NCI-H1694 treated with DMSO at 0.1 percent for 48 hours (cell line): ENCODE measurements around the gene POU6F2.
"Not testable (repeated sequence)": the region's sequence is repeated elsewhere in the genome, so short reads cannot be mapped to it uniquely, and the experiment has no call there.

Experiments
- DNase-seq: peaks from one replicate; lab custom pipeline; 2025; lab: John Stamatoyannopoulos, UW

The POU6F2 gene

DNA sequence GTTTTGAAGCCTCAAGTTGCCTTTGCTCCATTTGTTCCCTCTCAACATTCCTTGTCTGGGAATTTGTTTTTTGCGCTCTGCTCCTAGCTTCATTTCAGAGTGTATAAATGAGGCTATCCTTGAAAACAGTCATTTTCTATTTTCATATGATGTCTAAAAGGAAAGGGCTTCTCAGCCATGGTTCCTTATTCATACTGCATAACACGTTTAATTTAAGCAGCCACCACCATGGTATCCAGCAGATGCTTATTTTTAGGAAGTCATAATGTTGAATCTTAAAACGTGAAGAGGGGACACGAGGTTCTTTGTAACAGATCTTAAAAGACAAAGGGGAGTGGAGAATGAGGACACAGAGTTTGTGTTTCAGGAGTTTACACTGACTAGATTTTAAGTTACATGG is 14.5 kb downstream of the POU6F2 start:
- DNase-seq = no peak

DNA sequence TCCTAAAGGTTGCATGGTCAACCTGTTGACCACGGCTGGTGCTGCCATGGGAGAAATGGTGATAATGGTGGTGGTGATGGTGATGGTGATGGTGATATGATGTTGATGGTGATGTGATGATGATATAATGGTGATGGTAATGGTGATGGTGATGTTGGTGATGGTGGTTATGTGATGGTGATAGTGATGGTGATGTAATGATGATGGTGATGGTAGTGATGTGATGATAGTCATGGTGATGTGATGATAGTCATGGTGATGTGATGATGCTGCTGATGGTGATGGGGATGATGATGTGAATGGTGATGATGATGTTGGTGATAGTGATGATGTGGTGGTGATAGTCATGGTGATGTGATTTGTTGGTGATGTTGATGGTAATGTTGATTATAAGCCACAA is 23.9 kb downstream of the POU6F2 start:
- DNase-seq = no peak

DNA sequence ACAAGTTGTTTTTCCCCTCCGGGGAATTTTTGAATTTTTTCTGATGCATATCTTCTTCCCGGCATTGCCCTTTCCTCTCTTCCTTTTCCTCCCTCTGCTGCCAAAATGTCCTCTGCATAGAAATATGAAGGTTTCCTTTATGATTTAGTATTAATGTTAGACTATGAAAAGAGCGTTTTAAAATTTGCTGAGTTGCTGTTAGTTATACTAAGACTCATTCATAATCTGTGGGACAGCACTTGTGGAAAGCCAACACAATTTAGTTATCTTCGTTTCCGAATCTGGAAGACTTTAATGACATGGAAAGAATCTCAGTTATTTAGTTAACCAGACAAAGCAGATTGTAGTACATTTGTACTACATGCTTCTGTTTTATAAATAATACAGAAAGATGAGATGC is 25.0 kb downstream of the POU6F2 start:
- no peak for DNase-seq

DNA sequence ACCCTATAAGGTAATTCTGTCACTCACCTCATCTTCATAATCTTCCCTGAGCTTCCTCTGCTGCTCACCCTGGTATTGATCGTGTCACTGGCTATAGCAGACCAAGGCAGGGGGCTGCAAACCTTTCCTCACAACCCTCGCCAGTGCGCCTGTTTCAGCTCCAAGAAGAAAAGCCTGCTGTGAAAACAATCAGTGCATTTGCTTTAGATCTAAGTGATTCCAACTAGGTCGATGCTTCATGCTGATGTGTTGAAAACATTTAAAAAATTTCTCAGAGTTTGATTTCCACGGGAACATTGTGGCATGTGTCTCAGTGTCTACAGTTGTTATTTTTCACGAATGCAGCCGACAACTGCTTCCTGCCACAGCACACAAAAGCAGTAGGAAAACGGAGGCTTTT is 27.3 kb downstream of the POU6F2 start:
- no peak for DNase-seq

DNA sequence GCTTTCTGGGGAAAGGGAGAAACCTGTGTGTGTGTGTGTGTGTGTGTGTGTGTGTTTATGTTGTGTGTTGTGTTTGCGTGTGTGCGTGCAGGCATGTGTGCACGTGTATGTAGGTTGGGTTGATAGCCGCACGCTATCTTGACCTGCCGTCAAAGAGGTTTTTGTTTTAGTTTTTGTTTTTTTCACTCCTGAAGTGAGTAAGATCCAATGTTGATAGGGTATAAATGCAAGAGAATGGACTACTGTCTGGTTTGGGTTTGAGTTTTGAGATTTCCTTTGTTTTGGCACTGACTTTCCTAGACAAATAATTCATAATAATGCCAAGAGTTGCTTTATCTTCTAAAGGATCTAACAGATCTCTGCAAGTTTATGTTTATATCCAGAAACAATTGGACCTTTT is 27.8 kb downstream of the POU6F2 start:
- no peak for DNase-seq

DNA sequence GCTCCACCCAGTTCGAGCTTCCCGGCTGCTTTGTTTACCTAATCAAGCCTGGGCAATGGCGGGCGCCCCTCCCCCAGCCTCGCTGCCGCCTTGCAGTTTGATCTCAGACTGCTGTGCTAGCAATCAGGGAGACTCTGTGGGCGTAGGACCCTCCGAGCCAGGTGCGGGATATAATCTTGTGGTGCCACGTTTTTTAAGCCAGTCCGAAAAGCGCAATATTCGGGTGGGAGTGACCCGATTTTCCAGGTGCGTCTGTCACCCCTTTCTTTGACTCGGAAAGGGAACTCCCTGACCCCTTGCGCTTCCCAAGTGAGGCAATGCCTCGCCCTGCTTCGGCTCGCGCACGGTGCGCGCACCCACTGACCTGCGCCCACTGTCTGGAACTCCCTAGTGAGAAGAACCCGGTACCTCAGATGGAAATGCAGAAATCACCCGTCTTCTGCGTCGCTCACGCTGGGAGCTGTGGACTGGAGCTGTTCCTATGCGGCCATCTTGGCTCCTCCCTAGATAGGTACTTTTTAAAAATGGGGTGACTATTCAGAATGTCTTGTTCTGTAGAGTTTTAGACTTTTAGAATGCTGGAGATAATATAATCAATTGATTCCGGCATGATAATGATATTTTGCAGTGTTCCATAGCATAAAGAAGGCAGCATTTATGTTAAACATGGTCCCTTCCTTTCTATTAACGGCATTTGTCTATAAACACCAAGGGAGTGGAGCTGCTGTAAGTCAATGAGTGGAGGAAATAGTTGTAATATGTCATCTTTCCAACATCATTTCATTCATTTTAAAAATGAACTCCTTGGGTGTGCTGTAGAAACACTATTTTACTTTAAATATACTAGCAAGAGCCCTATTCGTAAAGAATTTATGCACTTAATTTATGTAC is 35.6 kb downstream of the POU6F2 start:
- not testable (repeated sequence) for DNase-seq

DNA sequence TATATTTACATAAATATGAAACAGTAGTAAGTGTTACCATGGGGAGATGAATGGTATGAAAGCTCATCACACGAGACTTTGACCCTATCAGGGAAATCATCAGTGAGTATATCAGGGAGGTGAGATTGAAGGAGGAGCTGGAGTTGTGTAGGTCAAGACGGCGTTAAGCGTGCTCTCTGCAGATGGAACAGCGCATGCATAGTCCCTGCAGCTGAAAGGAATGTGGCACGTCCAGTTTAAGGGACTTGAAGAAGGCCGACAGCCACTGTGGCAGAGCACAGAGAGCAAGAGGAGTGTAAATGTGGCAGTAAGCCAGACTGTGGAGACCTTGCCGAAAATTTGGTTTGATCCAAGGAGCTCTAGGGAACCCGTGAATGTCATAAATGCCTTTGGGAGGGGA is 38.9 kb downstream of the POU6F2 start:
- DNase-seq = no peak

DNA sequence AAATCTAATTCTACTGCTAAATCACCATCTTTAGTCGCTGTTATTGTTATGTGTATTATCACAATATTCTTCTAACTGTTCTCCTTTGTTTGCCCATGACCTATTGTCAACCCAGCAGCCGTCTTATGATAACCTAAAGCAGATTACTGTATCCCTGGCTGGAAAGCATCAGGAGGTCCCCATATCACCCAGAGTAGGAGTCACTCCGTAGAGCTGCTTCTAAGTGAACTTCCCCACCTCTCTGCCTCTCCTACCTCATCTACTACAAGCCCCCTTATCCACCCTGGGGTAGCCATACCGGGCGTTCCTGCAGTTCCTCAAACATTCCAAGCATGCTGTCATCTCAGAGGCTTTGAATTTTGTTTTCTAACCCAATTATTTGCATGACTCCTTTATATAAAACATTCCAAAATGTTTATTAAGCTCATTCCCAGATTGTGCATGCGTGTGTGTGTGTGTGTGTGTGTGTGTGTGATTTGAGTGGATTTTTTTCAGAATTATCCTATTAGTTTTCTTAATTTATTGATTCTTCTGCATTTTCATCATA is 39.7 kb downstream of the POU6F2 start:
- no peak for DNase-seq

DNA sequence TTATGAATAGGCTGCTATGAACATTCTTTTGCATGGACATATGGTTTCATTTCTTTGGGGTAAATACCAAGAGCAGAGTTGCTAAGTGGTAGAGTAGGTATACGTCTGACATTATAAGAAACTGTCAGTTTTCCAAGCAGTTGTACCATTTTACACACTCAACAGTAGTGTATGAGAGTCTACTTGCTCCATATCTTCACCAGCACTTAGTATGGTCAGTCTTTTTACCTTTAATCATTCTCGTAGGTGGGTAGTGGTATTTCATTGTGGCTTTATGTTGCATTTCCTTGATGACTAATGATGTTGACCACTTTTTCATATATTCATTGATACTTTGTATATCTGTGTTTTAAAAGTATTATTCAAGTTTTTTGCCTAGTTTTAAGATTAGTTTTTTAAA is 45.1 kb downstream of the POU6F2 start:
- DNase-seq = no peak

DNA sequence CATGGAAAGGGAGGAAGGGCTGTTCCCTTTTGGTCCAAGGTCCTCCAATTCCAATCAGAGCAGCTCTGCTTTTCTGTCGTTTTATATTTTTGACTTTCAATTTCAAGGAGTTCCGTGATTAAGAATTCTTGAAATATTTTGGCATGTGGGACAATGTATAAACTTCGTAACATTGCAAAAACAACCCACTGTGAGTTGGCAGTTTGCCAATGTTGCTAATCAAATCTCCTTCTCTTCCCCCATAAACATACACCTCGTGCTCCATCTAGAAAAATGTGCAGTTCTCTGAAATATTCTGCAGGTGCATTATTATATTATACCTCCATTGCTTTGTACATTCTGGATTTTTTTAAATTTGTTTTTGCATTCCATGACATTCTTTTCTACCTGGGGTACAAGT is 49.8 kb downstream of the POU6F2 start:
- DNase-seq = no peak

DNA sequence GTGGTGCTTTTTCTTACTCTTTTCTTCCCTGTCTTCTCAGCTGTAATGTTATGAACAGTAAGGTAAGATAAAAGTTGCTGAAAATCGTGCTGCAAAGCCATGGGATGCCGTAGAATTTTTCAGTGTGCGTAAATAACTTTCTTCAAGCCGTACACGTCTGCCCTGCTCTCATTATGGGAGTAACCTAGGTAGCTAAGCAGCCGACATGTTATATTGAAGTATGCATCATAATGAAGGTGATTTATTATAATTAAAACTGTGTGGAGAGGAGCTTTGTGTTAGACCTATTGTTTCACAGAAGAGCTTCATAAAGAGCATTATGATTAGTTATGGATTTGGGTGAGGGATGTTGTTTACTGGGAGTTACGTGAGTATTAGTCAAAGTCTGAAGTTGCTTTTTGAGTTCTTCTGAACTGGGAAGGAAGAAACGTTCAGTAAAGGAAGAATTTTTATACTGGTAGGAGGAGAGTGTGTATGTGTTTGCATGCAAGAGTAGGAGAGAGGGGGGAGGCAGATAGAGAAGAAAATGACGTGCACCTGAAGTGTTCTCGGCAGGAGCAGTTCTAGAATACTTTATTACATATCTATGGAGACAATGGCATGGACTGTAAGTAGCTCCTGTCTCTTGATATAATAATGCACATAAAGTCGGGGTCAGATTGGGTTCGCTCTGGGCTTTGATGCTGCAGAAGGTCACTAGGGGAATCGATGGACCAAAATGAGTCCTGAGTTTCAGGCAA is 56.3 kb downstream of the POU6F2 start:
- DNase-seq = no peak

DNA sequence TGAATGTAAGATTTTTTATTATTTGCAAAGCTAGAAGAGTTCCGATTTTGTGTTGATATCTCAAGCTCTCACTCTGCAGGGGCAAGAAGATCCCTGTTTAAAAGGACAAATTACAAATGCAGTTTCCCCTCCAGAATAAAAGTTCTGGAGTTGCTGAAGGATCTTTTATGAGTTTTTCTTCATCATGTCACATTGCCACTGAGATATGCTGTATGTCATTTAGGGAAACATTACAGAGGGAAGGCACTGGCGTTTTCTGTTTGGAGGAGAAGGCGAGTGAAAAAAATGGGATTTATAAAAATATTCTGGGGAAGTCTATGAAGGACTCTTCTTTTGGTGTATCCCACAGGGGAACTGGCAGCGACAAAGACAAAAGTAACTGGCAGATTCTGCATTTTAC is 57.4 kb downstream of the POU6F2 start:
- DNase-seq = no peak

DNA sequence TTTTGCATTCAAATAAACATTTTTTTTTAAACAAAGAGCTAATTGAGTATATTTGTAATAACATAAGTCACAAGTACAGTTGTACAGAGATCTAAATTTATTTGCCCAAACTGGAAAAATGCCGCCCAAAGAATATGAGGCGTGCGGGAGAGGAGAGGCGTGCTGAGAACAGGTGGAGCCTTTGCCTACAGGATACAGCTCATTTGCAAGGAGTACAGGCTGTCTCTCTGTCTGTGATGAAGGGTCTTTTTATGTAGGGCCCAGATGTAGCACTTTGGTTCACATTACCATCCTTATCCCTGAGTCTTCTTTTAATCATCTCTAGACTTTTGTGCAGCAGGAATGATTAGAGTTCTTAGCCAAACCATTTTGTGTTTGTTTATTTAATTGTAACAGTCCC is 58.2 kb downstream of the POU6F2 start:
- DNase-seq = no peak

DNA sequence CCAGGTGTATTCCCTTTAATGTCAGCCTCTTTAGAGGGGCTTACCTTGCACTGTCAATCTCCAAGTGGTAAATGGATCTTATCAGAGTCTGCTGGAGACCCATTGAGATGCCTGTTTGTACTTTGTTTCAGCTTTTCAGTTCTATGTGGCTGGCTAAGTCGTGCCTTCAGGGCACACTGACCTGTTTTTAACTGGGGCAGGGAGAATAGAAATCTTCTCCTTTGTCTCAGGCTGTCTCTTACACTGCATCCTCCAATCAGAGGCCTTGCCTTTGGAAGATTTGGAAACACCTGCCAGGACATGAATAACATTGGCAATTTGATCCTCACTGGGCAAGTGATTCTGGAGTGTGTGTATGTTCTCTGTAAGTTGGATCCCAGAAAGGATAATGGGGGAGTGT is 65.0 kb downstream of the POU6F2 start:
- DNase-seq = no peak

DNA sequence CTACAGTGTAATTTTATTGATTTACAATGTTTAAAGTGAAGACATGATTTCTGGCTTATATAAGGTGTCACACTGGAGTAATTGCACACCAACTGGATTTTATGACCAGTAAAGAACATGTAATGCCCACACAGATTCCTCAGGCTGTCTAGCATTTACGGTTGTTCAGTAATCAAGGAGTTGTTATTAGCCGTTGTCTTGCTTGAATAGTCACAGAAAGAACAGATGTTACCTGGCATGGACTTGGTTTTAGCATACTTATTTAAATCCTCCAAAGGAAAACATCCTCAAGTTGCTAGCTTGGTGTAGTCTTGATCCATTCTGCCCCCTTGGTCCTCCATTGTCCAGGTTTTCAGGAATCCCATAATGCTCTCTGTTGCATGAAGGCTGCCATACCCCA is 65.8 kb downstream of the POU6F2 start:
- DNase-seq = no peak

DNA sequence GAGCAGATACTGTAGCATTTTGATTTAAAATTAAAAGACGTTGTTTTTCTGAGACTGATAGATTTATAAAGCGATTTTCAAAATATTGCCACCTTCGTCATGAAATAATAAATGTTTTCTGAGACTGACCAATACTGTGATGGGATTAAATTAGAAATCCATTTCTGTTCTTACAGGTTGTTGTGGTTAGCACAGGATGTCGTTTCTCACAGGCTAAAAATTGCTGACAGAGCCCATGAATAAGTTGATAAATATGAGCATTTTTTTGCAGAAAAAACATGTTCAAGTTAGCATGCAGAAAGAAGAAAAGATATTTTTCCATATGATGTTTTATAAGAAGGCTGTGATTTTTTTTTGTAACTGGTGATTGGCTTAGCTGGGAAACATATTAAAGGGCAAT is 66.8 kb downstream of the POU6F2 start:
- DNase-seq = no peak

DNA sequence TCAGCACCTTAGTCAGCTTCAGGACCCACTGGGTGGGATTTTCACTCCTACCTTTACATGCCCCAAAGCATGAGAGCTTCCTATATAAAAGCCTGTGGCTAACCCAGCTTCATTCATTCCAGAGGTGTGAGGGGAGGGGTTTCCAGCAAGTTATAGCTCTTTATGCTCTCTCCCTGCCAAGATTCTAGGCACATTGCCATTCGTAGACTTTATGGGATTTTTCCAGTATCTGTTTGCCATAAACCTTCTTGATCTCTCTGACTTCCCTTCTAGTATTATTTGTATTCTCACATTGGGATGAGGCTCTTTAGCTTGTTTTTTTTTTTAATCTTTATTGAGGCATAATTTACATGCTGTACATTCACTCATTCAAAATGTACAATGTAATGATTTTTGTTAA is 67.5 kb downstream of the POU6F2 start:
- DNase-seq = no peak

DNA sequence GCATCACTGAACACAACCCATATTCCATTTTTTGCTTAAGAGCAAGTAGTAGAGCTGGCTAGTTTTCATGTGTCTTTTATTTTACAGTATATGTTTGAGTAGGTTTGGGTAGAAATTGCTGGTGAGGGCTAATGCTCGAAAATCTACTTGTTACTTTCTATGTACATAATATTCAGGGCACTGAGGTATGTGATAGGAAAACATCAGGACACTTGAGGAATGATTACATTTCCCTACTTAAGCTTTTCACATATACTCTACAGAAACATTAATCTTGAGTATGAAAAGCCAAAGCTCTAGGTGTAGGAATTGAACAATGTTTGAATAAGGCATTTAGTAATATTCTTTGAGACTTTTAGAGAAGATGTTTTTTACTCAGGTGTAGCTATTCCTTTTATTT is 73.6 kb downstream of the POU6F2 start:
- no peak for DNase-seq

DNA sequence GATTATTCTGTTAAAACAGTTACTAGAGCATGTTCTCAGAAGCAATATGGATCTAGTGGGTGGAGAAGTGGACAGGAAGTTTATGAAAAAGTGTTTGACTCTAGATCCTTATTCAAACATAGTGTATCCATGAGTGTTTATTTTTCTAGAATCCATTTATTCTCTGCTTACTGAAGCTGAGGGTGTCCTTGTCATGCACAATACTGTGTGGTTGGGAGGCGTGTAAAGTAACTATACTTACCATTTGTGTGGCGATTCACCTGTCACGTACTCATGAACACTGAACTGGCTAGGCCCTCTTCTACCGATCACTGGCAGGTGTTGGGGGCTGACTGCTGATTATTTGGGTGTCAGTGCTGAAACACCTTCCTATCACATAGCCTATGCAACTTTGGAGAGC is 74.0 kb downstream of the POU6F2 start:
- no peak for DNase-seq

DNA sequence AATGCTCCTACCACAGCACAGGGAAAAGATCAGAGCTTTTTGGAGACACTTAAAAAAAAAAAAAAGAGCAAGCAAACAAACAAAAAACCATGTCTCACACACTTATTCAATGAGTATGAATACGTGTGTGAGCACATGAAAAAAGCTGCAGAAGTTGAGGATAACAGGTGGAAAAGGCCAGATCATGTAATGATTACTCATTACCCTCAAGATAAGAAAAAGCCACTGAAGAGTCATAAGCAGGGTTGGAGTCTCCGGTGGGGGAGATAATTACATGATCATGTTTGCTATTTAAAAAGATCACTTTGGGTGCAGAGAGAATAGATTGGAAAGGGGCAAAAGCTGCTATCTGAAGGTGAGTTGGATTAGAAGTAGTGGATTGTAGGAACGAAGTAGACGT is 77.0 kb downstream of the POU6F2 start:
- DNase-seq = no peak

DNA sequence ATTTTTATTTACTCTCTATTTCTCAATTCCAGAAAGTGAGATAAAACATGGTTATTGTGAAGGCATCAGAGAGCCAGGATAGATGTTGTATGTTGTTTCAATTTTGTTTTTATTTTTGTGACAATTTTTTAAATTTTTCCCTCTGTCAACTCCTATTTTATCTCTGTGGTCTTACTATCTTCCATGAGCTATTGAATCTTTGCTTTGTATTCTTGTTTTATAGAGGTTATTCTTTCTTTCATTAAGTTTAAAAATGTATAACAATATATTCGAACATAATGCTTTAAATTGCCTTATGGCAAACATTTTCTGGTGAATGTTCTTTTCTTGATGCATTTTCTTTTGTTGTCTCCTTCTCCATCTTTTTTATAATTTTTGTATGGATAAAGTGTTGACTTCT is 78.4 kb downstream of the POU6F2 start:
- no peak for DNase-seq

DNA sequence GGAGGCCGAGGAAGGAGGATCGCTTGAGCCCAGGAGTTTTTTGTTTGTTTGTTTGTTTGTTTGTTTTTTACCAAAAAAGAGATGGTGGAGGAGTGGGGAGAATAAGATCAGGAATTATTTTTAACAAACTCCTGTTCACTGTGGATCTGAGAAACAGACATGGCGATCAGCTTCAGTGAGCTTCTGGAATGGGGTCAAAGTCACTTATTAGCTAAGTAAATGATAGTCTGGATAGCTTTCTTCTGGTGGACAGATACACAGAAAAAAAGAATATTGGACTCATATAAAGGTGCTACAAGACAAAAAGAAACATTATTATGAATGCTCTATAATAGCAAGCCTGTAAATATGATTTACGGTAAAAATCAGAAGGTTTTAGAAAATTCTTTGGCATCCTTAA is 85.1 kb downstream of the POU6F2 start:
- DNase-seq = no peak

DNA sequence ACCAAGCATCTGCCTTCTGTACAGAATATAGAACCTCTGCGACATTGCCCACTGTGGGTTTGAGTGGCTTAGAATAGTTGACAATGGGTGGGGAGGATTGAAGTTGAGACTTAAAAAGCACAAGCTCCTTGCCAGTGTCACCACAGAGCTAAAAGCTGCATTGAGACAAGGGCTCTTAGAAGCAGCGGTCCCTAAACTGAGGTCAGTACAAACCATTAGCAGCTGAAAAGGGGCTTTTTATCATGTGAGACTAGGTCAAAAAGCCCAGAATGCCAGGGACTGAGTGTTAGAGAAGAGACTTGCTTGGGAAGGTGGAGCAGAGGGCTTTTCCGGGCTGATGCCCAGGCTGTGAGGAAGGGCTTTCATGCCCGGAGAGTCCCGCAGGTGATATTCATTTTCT is 91.3 kb downstream of the POU6F2 start:
- no peak for DNase-seq
